Kidney (tissue), 14 donors: ENCODE data around the gene NINJ1. TPM values are rescaled to one million over a fixed set of nuclear protein-coding genes. Genes with fewer than 3 reads are reported as not detected.
A peak's percentile ranks its signal among the peaks of the same experiment; 100 is the strongest.

Source experiments
- DNase-seq, 5 donors: peaks; one replicate each; pipeline ENCODE4 v3.0.0-alpha.2; 2013 to 2020
- FAIRE-seq: peaks from 2 replicates; lab custom pipeline; 2012; peaks lifted over from hg19 to GRCh38; lab: Jason Lieb, UNC
- H3K27ac ChIP-seq, 2 donors: one replicate each; pipeline ENCODE4 v1.7.0; 2013; ENCODE audit warnings: low read depth in 2 of 2, low read length in 2 of 2, inconsistent platforms in 1 of 2
- H3K27me3 ChIP-seq: one replicate; pipeline ENCODE4 v1.7.1; 2013; ENCODE audit warnings: low read length, inconsistent platforms; ENCODE audit not compliant: control insufficient read depth, insufficient read depth
- H3K36me3 ChIP-seq, 3 donors: one replicate each; pipeline versions ENCODE4 v1.7.0 to v1.7.1; 2013; ENCODE audit warnings: low read length in 3 of 3, control low read depth in 1 of 3, inconsistent platforms in 1 of 3; ENCODE audit not compliant: insufficient read depth in 3 of 3, control insufficient read depth in 2 of 3
- H3K4me1 ChIP-seq, 3 donors: one replicate each; pipeline versions ENCODE4 v1.7.0 to v1.7.1; 2013; ENCODE audit warnings: low read length in 3 of 3, inconsistent platforms in 1 of 3, low read depth in 1 of 3; ENCODE audit not compliant: control insufficient read depth in 2 of 3, insufficient read depth in 2 of 3
- H3K4me3 ChIP-seq, 3 donors: one replicate each; pipeline versions ENCODE4 v1.7.0 to v1.8.1; 2013; ENCODE audit warnings: low read length in 3 of 3, control low read depth in 1 of 3, inconsistent platforms in 1 of 3
- H3K9ac ChIP-seq, 3 donors: one replicate each; pipeline versions ENCODE4 v1.7.0 to v1.7.1; 2013; ENCODE audit warnings: low read length in 3 of 3, control low read depth in 1 of 3, inconsistent platforms in 1 of 3
- H3K9me3 ChIP-seq, 3 donors: one replicate each; pipeline versions ENCODE4 v1.7.0 to v1.7.1; 2013; ENCODE audit warnings: low read length in 3 of 3, control low read depth in 1 of 3, inconsistent platforms in 1 of 3; ENCODE audit not compliant: control insufficient read depth in 2 of 3, insufficient read depth in 1 of 3
- intact Hi-C: fragments of 100-400 bp; cut with DNase I; formaldehyde crosslinking; loops from one replicate; pipeline ENCODE4 v1.11.1; 2022
- polyA plus RNA-seq: library from polyadenylated mRNA; stranded (reverse); fragments of 350-450 nt; fragmentation: Illumina TruSeq; extraction: RNeasy Lipid Tissue Mini Kit (QIAGEN cat#74804); gene quantifications from one replicate; pipeline ENCODE4 v1.2.3, GENCODE V29; 2014; ENCODE audit warnings: low read depth, low replicate concordance; ENCODE audit not compliant: insufficient read depth
- total RNA-seq: library from RNA; stranded (reverse); fragmentation: NEBNext Ultra II Directional; extraction: Animal tissue kit (Norgen Biotek cat#: 25700); gene quantifications from one replicate; pipeline ENCODE4 v1.2.1, GENCODE V29; 2021
- TF ChIP-seq, protein P1 (sequence below): IDR thresholded peaks from 3 replicates; pipeline ENCODE4 v1.5.1; 2012; ENCODE audit warnings: mild to moderate bottlenecking, moderate library complexity, borderline replicate concordance; ENCODE audit not compliant: insufficient read depth; ENCODE audit errors: extremely low read depth
- donor health status: control.
- donor health status: control.
- donor health status: control.
- donor health status: control.
- donor health status: control.
- donor health status: DM: yes; HTN: yes; CAD: no.
- donor health status: Normal renal cell carcinoma (clear cell type).

The NINJ1 gene
- total and polyA plus RNA-seq, 2 donors from 2014 or later: 56.3 to 149 TPM

DNA sequence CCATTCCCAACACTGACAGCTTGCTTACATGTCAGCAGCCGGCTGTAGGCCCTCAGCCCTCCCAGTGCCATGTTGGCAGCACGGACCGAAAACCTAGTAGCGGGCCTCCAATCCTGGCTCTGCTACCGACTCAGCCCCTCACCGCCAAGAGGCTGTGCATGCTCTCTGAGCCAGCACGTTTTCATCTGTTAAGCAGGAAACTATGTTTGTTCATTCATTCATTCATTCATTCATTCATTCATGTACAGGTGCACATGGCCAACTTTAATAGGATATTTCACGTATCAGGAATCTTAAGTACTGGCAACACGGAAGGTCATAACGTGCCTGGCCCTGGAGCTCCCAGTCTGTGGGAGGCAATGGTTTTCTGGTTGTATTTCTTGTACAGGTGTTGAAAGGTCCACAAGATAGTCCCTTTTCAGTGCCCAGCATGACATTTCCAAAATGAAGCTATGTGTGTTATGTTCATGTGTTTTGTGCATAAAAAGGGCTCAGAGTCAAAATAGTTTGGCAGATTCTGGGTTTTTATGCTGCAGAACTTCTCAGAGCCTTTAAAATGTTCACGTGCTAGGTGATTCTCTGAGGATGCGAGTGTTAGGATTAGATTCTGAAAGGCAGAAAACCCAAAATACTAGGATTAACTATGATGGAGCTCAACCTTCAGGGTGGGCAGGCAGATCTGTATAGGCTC lies 57.8 kb downstream of the NINJ1 start:
- peaks cover 0 to 6% (median 5%) of the 10 kb centered on the region in 3 donors for H3K4me1 ChIP-seq
- TF ChIP-seq, protein P1, sequence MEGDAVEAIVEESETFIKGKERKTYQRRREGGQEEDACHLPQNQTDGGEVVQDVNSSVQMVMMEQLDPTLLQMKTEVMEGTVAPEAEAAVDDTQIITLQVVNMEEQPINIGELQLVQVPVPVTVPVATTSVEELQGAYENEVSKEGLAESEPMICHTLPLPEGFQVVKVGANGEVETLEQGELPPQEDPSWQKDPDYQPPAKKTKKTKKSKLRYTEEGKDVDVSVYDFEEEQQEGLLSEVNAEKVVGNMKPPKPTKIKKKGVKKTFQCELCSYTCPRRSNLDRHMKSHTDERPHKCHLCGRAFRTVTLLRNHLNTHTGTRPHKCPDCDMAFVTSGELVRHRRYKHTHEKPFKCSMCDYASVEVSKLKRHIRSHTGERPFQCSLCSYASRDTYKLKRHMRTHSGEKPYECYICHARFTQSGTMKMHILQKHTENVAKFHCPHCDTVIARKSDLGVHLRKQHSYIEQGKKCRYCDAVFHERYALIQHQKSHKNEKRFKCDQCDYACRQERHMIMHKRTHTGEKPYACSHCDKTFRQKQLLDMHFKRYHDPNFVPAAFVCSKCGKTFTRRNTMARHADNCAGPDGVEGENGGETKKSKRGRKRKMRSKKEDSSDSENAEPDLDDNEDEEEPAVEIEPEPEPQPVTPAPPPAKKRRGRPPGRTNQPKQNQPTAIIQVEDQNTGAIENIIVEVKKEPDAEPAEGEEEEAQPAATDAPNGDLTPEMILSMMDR: no peak
- no peaks in the 10 kb centered on the region for H3K9me3 ChIP-seq
- H3K36me3 ChIP-seq: no peaks in the 10 kb centered on the region
- H3K27ac ChIP-seq: no peak overlapping the region
- H3K27me3 ChIP-seq: no peaks in the 10 kb centered on the region
- H3K9ac ChIP-seq: no peak overlapping the region
- intact Hi-C loops: no loop called here
- DNase-seq: peak in 1 of 5 donors; percentile 45
- no peak overlapping the region for H3K4me3 ChIP-seq
- no peak for FAIRE-seq

DNA sequence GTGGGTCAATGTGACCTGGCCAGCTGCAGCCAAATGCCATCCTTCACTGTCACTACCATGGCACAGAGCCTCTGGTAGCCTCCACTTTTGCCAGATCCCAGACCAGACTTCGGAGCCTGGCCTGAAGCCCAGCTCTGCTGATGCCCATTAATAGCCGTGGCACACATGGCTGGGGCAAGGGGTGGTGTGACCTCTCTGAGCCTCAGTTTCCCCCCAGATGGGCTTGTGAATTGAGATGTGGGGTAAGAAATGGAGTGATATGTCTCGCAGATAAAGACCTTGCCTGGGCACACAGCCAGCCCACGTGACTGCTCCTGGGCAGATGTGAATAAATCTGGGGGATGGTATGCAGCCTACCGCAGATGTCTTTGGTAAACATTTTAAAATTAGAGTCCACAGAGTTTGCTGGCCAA lies 61.7 kb downstream of the NINJ1 start:
- DNase-seq: peak in 1 of 5 donors; percentile 39
- TF ChIP-seq, protein P1: no peak
- Histone ChIP-seq H3K27me3 (no peaks in the 10 kb centered on the region), H3K9me3 (no peaks in the 10 kb centered on the region), H3K27ac (no peak overlapping the region), H3K4me3 (no peak overlapping the region), H3K9ac (no peak overlapping the region), H3K36me3 (no peaks in the 10 kb centered on the region), H3K4me1 (peaks cover 0 to 6% (median 5%) of the 10 kb centered on the region in 3 donors)
- FAIRE-seq: no peak
- intact Hi-C loops: no loop called here

Other genes starting within 250 kb of the NINJ1 start
- 12.1 TPM for gene FGD3, start 186.7 kb downstream of the NINJ1 start, total RNA-seq
- 7.4 TPM for gene FGD3, start 186.7 kb downstream of the NINJ1 start, polyA plus RNA-seq
- gene SUSD3, start 75.5 kb downstream of the NINJ1 start, total RNA-seq: 12.2 TPM
- 34.6 TPM for gene SUSD3, start 75.5 kb downstream of the NINJ1 start, polyA plus RNA-seq
- 44.5 TPM for gene CARD19, start 38.0 kb downstream of the NINJ1 start, total RNA-seq
- 49.3 TPM for gene CARD19, start 38.0 kb downstream of the NINJ1 start, polyA plus RNA-seq
- gene WNK2, start 49.9 kb upstream of the NINJ1 start, total RNA-seq: 4.8 TPM
- gene WNK2, start 49.9 kb upstream of the NINJ1 start, polyA plus RNA-seq: 1.5 TPM